Caco-2 (cell line): ENCODE results near the gene ADD3. TPM values are rescaled to one million over a fixed set of nuclear protein-coding genes. Genes with fewer than 3 reads are reported as not detected.

Experiments used
- BruUV-seq: library from RNA; stranded (reverse); fragments of 400-500 nt; replicated peaks from 2 replicates; lab custom pipeline; 2021; lab: Mats Ljungman, UMichigan
- CTCF ChIA-PET: fragments of 300-600 bp; sonication (Branson Sonifier 250); formaldehyde crosslinking; loops from one replicate; lab custom pipeline; 2022; ENCODE audit warnings: antibody characterized with exemption; lab: Charles Lee
- POLR2A ChIA-PET: fragments of 300-600 bp; sonication (Branson Sonifier 250); formaldehyde crosslinking; loops from one replicate; lab custom pipeline; 2022; ENCODE audit warnings: antibody characterized with exemption; lab: Charles Lee
- DNase-seq, 2 experiments: peaks; one replicate each; pipeline versions ENCODE4 v3.0.0 to v3.0.0-alpha.2; 2020 to 2022
- H3K27me3 ChIP-seq: replicated peaks from 2 replicates; pipeline ENCODE4 v1.6.0; 2011; ENCODE audit warnings: low read length; ENCODE audit not compliant: control insufficient read depth, insufficient read depth
- H3K36me3 ChIP-seq: 2 replicates; pipeline ENCODE4 v1.5.1; 2011; ENCODE audit warnings: low read length; ENCODE audit not compliant: control insufficient read depth, insufficient read depth
- H3K4me1 ChIP-seq: fragments of 250-450 bp; sonication (Bioruptor Pico); 2 replicates; pipeline ENCODE4 v1.5.1; 2020; ENCODE audit warnings: mild to moderate bottlenecking
- H3K4me3 ChIP-seq: 2 replicates; pipeline ENCODE4 v1.5.1; 2011; ENCODE audit warnings: low read depth, mild to moderate bottlenecking, control low read depth, low read length
- H3K9me3 ChIP-seq: fragments of 250-450 bp; sonication (Bioruptor Pico); 2 replicates; pipeline ENCODE4 v1.5.1; 2020; ENCODE audit warnings: mild to moderate bottlenecking, moderate library complexity
- H3K27ac Mint-ChIP-seq: one replicate; pipeline ENCODE4 v1.8.0; 2022; ENCODE audit warnings: mixed read lengths; ENCODE audit not compliant: unreplicated experiment
- H3K27me3 Mint-ChIP-seq: one replicate; pipeline ENCODE4 v1.8.0; 2022; ENCODE audit warnings: mixed read lengths; ENCODE audit not compliant: insufficient read depth, unreplicated experiment
- H3K36me3 Mint-ChIP-seq: one replicate; pipeline ENCODE4 v1.8.0; 2022; ENCODE audit warnings: mild to moderate bottlenecking, mixed read lengths; ENCODE audit not compliant: insufficient read depth, unreplicated experiment
- H3K4me1 Mint-ChIP-seq: one replicate; pipeline ENCODE4 v1.8.0; 2022; ENCODE audit warnings: low read depth, mixed read lengths; ENCODE audit not compliant: unreplicated experiment
- H3K4me3 Mint-ChIP-seq: one replicate; pipeline ENCODE4 v1.8.0; 2022; ENCODE audit warnings: mild to moderate bottlenecking, moderate library complexity, mixed read lengths; ENCODE audit not compliant: unreplicated experiment
- H3K9me3 Mint-ChIP-seq: one replicate; pipeline ENCODE4 v1.8.0; 2022; ENCODE audit warnings: mixed read lengths; ENCODE audit not compliant: unreplicated experiment
- CTCF ChIP-seq, 2 experiments: fragments of 200-600 bp in 1 of 2; IDR thresholded peaks; 1 replicate in 1 of 2; 2 replicates in 1 of 2; pipeline versions ENCODE4 v1.5.1 to v1.8.0; 2011 to 2022; ENCODE audit warnings: antibody characterized with exemption in 1 of 2, control low read depth in 1 of 2, inconsistent platforms in 1 of 2, low read depth in 1 of 2, low read length in 1 of 2, mild to moderate bottlenecking in 1 of 2, moderate library complexity in 1 of 2; ENCODE audit not compliant: insufficient read depth in 1 of 2, severe bottlenecking in 1 of 2, unreplicated experiment in 1 of 2
- intact Hi-C: fragments of 100-400 bp; cut with micrococcal nuclease; formaldehyde crosslinking; loops from one replicate; pipeline ENCODE4 v1.10.0; 2022; ENCODE audit not compliant: unreplicated experiment
- total RNA-seq: library from RNA; stranded (reverse); gene quantifications from 2 replicates; pipeline ENCODE4 v1.2.3, GENCODE V29; 2022

Gene ADD3
- total RNA-seq, 1 experiment from 2014 or later: 264 TPM

GRCh38 chr10:110115784-110116520, 108.2 kb downstream of the ADD3 start:
- H3K4me1 ChIP-seq: no peaks in the 10 kb centered on the region
- no peak overlapping the region for H3K4me3 ChIP-seq
- H3K27me3 ChIP-seq: no peaks in the 10 kb centered on the region
- intact Hi-C loops: no loop called here
- no peaks in the 10 kb centered on the region for H3K9me3 Mint-ChIP-seq
- H3K9me3 ChIP-seq: no peaks in the 10 kb centered on the region; the same call in 1 of the 2 replicates
- H3K4me3 Mint-ChIP-seq: no peak overlapping the region
- no peak for DNase-seq
- ChIA-PET POLR2A (no interaction called here), CTCF (no interaction called here)
- H3K36me3 ChIP-seq: peaks cover 4% of the 10 kb centered on the region
- BruUV-seq: no TSS peak
- no peak for TF ChIP-seq CTCF (IDR thresholded peaks at IDR 0.05; ENCODE audit: insufficient read depth in 1 of 2, low read depth in 1 of 2, low read length in 1 of 2, severe bottlenecking in 1 of 2, unreplicated experiment in 1 of 2)
- peaks cover 81% of the 10 kb centered on the region for H3K36me3 Mint-ChIP-seq
- no peak overlapping the region for H3K27ac Mint-ChIP-seq
- no peaks in the 10 kb centered on the region for H3K27me3 Mint-ChIP-seq
- H3K4me1 Mint-ChIP-seq: no peaks in the 10 kb centered on the region

- H3K36me3 Mint-ChIP-seq: peaks cover 79% of the 10 kb centered on the region
- Histone ChIP-seq H3K27me3 (no peaks in the 10 kb centered on the region), H3K9me3 (no peaks in the 10 kb centered on the region; the same call in 1 of the 2 replicates), H3K4me1 (no peaks in the 10 kb centered on the region), H3K36me3 (peaks cover 6% of the 10 kb centered on the region), H3K4me3 (no peak overlapping the region)
- H3K27ac Mint-ChIP-seq: no peak overlapping the region
- ChIA-PET POLR2A (no interaction called here), CTCF (no interaction called here)
- no peak for TF ChIP-seq CTCF (IDR thresholded peaks at IDR 0.05; ENCODE audit: insufficient read depth in 1 of 2, low read depth in 1 of 2, low read length in 1 of 2, severe bottlenecking in 1 of 2, unreplicated experiment in 1 of 2)
- no TSS peak for BruUV-seq
- no peaks in the 10 kb centered on the region for H3K27me3 Mint-ChIP-seq
- H3K9me3 Mint-ChIP-seq: no peaks in the 10 kb centered on the region
- DNase-seq: no peak
- intact Hi-C loops: no loop called here
- no peaks in the 10 kb centered on the region for H3K4me1 Mint-ChIP-seq
- H3K4me3 Mint-ChIP-seq: no peak overlapping the region
Measured at GRCh38 chr10:110118891-110119621, 111.3 kb downstream of the ADD3 start.

GRCh38 chr10:110123594-110123993, 115.8 kb downstream of the ADD3 start:
- no TSS peak for BruUV-seq
- CTCF ChIA-PET: no interaction called here
- no peak for DNase-seq
- Mint-ChIP-seq H3K27ac (no peak overlapping the region), H3K4me1 (no peaks in the 10 kb centered on the region), H3K27me3 (no peaks in the 10 kb centered on the region), H3K36me3 (peaks cover 78% of the 10 kb centered on the region), H3K9me3 (no peaks in the 10 kb centered on the region), H3K4me3 (no peak overlapping the region)
- Histone ChIP-seq H3K36me3 (peaks cover 3% of the 10 kb centered on the region), H3K4me1 (no peaks in the 10 kb centered on the region), H3K4me3 (no peak overlapping the region), H3K9me3 (no peaks in the 10 kb centered on the region), H3K27me3 (no peaks in the 10 kb centered on the region)
- intact Hi-C loops: no loop called here
- POLR2A ChIA-PET: no interaction called here
- no peak for TF ChIP-seq CTCF (IDR thresholded peaks at IDR 0.05; ENCODE audit: insufficient read depth in 1 of 2, low read depth in 1 of 2, low read length in 1 of 2, severe bottlenecking in 1 of 2, unreplicated experiment in 1 of 2)
